Urinary bladder (tissue), 4 donors: Measurements from ENCODE around the gene GSX1. TPM values are rescaled to one million over a fixed set of nuclear protein-coding genes. Genes with fewer than 3 reads are reported as not detected.
"Not testable (repeated sequence)": the region's sequence is repeated elsewhere in the genome, so short reads cannot be mapped to it uniquely, and the experiment has no call there.

Experiments
- DNase-seq: peaks from one replicate; pipeline ENCODE4 v3.0.0-alpha.2; 2015; ENCODE audit errors: extremely low spot score
- H3K27ac ChIP-seq: one replicate; pipeline ENCODE4 v1.5.1; 2013; ENCODE audit warnings: low read depth, mild to moderate bottlenecking, moderate library complexity
- H3K36me3 ChIP-seq: one replicate; pipeline ENCODE4 v1.6.1; 2013; ENCODE audit warnings: mild to moderate bottlenecking, moderate library complexity; ENCODE audit not compliant: insufficient read depth
- H3K4me1 ChIP-seq: one replicate; pipeline ENCODE4 v1.6.1; 2013; ENCODE audit warnings: mild to moderate bottlenecking, moderate library complexity; ENCODE audit not compliant: insufficient read depth
- H3K4me3 ChIP-seq: one replicate; pipeline ENCODE4 v1.5.1; 2013; ENCODE audit warnings: low read depth, low read length
- WGBS: extraction: QIAGEN DNeasy Blood & Tissue Kit; methylation state at CpG from one replicate; pipeline ENCODE4 v1.1.7; 2013; 5-methylcytosine and 5-hydroxymethylcytosine counted together
- polyA plus RNA-seq: library from polyadenylated mRNA; stranded (reverse); fragments of 200-250 nt; gene quantifications from one replicate; pipeline ENCODE4 v1.2.3, GENCODE V29; 2013
- total RNA-seq: library from RNA; depleted of rRNA; stranded (reverse); fragments of >200 nt; gene quantifications from one replicate; pipeline ENCODE4 v1.2.3, GENCODE V29; 2014
- donor health status: healthy with polysubstance abuse.
- donor health status: healthy.

The GSX1 gene
- total and polyA plus RNA-seq, 2 donors, result not detected

- WGBS, result 67% methylated on average over 5 of the region's 5 CpGs
- no peak overlapping the region for H3K27ac ChIP-seq
- H3K4me1 ChIP-seq, result no peaks in the 10 kb centered on the region
- DNase-seq, result no peak
- H3K36me3 ChIP-seq, result no peaks in the 10 kb centered on the region
- no peak overlapping the region for H3K4me3 ChIP-seq
Measured at GRCh38 chr13:27808851-27809550, 16.7 kb downstream of the GSX1 start.

DNA sequence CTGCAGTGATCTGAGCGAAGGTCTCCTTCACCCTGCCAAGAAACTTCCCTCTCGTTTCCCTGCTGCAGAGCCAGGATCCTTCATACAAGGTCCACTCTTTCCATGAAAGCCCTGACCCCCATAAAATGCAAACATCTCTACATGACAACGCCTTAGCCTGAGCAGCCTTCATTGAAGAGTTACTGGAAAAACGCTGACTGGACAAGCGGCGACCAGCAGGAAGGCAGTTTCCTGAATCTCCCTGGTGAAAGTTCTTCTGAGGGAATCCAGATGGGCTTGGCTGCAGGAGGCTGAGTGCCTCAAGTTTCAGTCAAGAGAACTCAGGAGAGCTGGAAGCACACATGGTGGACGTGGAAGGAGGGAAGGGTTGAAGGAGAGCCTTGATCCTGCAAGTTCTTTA lies 17.7 kb downstream of the GSX1 start:
- DNase-seq, result no peak
- H3K4me3 ChIP-seq, result no peak overlapping the region
- no peak overlapping the region for H3K27ac ChIP-seq
- WGBS, result 57% methylated on average over 7 of the region's 7 CpGs
- no peaks in the 10 kb centered on the region for H3K36me3 ChIP-seq
- H3K4me1 ChIP-seq, result no peaks in the 10 kb centered on the region

DNA sequence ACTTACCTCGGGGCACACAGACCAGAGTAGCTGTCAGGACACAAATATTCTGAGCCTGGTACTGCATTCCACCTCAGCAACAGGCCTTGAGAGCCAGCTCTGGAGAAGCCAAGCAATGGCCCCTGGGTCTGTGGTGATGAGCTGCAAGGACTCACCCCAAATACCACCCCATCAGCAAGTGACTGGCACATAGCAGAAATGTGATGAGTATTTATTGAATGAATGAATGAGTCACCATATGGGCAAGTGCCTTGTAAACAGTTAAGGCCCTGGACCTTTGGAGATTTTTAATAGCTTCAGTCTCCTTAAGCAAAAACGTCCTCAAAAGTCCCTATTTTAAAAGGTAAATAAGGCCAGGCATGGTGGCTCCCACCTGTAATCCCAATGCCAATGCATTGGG lies 18.2 kb downstream of the GSX1 start:
- Histone ChIP-seq H3K4me3 (no peak overlapping the region), H3K27ac (no peak overlapping the region), H3K4me1 (no peaks in the 10 kb centered on the region), H3K36me3 (no peaks in the 10 kb centered on the region)
- WGBS, result 60% methylated on average over 2 of the region's 2 CpGs
- no peak for DNase-seq

- 58% methylated on average over 9 of the region's 9 CpGs for WGBS
- Histone ChIP-seq H3K27ac (no peak overlapping the region), H3K36me3 (no peaks in the 10 kb centered on the region), H3K4me3 (no peak overlapping the region), H3K4me1 (no peaks in the 10 kb centered on the region)
- no peak for DNase-seq
Measured at GRCh38 chr13:27813826-27814225, 21.5 kb downstream of the GSX1 start.

DNA sequence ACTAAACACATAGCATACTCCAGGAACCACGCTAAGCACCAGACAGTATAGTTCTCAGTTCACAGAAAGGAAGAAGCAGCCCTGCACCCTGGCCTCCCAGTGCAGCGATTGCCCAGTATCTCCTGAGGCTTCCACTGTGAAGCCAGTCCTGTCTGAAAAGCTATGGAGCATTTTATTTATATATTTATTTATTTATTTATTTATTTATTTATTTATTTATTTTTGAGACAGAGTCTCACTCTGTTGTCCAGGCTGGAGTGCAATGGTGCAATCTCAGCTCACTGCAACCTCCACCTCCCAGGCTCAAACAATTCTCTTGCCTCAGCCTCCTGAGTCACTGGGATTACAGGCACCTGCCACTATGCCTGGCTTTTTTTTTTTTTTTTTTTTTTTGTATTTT lies 25.5 kb downstream of the GSX1 start:
- not testable (repeated sequence) for H3K36me3 ChIP-seq, DNase-seq, H3K27ac ChIP-seq, H3K4me3 ChIP-seq, H3K4me1 ChIP-seq
- WGBS, result 85% methylated on average over 2 of the region's 2 CpGs

- Histone ChIP-seq H3K4me1 (no peaks in the 10 kb centered on the region), H3K36me3 (no peaks in the 10 kb centered on the region), H3K4me3 (no peak overlapping the region), H3K27ac (no peak overlapping the region)
- 1% methylated on average over 46 of the region's 46 CpGs for WGBS
- DNase-seq, result no peak
Measured at GRCh38 chr13:27820524-27821482, 28.5 kb downstream of the GSX1 start.

DNA sequence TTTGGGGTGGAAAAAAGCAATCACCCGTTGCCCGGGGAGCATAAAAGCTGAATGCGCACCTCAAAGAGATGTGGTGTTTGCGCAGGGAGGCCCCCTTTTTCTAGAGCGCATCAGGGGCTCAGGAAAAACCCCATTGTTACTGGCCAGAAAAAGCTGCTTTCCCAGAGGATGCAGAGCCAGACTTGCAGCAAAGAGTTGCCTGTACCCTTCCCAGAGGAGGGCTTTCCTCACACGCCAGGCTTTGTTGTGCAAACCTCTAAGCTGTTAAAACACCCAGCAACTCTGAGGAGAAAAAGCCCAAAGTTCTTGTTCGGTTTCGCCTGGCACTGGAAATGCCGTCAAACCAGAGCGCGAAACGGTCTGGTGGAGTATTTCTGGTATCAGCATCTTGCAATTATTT lies 29.3 kb downstream of the GSX1 start:
- no peak overlapping the region for H3K27ac ChIP-seq
- H3K4me3 ChIP-seq, result no peak overlapping the region
- H3K4me1 ChIP-seq, result no peaks in the 10 kb centered on the region
- 1% methylated on average over 12 of the region's 12 CpGs for WGBS
- H3K36me3 ChIP-seq, result no peaks in the 10 kb centered on the region
- no peak for DNase-seq

DNA sequence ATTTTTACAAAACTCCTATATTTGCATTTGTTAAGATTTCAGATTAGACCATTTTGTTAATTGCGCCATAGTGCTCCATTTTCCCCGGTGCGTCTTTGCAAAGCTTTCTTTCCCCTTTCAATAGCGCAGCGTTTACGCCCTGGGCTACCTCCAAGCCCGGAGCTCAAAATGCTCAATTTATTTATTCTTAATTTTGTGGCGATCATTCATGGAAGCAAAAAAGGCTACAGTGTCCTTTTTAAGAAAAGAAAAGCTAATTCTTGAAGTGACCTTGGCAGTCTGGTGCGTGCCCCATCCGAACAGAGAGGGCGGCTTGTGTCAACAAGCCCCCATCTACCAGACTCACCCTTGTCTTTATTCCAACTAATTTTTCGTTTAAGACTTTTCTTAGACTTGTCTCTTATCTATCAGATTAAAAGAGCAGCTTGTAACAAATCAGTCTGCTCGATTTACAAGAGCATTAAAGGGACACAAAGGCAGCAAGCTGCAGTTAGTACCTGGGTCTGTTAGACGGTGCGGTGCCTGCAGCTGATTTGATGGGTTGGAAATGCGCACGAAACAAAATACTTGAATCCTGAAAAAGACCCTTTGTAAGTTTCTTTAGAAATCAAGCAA lies 30.1 kb downstream of the GSX1 start:
- Histone ChIP-seq H3K4me3 (no peak overlapping the region), H3K4me1 (no peaks in the 10 kb centered on the region), H3K27ac (no peak overlapping the region), H3K36me3 (no peaks in the 10 kb centered on the region)
- DNase-seq, result no peak
- WGBS, result 2% methylated on average over 17 of the region's 17 CpGs

- Histone ChIP-seq H3K36me3 (no peaks in the 10 kb centered on the region), H3K4me3 (no peak overlapping the region), H3K27ac (no peak overlapping the region), H3K4me1 (no peaks in the 10 kb centered on the region)
- no peak for DNase-seq
- WGBS, result 1% methylated on average over 18 of the region's 18 CpGs
Measured at GRCh38 chr13:27822873-27823311, 30.6 kb downstream of the GSX1 start.

GRCh38 chr13:27824121-27824520 lies 31.8 kb downstream of the GSX1 start:
- Histone ChIP-seq H3K4me3 (no peak overlapping the region), H3K4me1 (no peaks in the 10 kb centered on the region), H3K36me3 (no peaks in the 10 kb centered on the region), H3K27ac (no peak overlapping the region)
- WGBS, result 3% methylated on average over 3 of the region's 3 CpGs
- DNase-seq, result no peak

DNA sequence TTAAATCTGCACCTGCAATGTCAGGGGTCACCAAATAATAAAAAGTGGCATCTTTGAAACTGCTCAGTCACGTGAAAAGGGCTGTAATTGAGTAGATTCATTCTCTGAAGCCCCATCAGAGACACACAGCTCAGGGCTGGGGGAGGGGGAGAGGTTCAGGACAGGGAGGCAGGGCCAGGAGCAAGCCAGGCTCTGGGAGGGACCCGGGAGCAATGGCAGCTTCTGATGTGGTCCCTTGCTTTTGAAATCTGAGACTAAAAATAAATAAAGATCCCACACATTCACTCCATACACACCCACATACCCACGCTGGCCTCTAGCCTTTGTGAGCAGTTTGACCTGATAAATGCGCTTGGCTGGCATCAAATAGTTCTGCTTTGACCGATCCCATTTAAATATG lies 32.8 kb downstream of the GSX1 start:
- Histone ChIP-seq H3K4me1 (no peaks in the 10 kb centered on the region), H3K36me3 (no peaks in the 10 kb centered on the region), H3K4me3 (no peak overlapping the region), H3K27ac (no peak overlapping the region)
- WGBS, result 16% methylated on average over 5 of the region's 5 CpGs
- no peak for DNase-seq

GRCh38 chr13:27826379-27827353 lies 34.4 kb downstream of the GSX1 start:
- no peaks in the 10 kb centered on the region for H3K36me3 ChIP-seq
- 10% methylated on average over 30 of the region's 30 CpGs for WGBS
- DNase-seq, result peak; percentile 57
- no peak overlapping the region for H3K27ac ChIP-seq
- H3K4me3 ChIP-seq, result no peak overlapping the region
- no peaks in the 10 kb centered on the region for H3K4me1 ChIP-seq

GRCh38 chr13:27827646-27828045 lies 35.4 kb downstream of the GSX1 start:
- WGBS, result 70% methylated on average over 4 of the region's 4 CpGs
- Histone ChIP-seq H3K4me3 (no peak overlapping the region), H3K4me1 (no peaks in the 10 kb centered on the region), H3K36me3 (no peaks in the 10 kb centered on the region), H3K27ac (no peak overlapping the region)
- no peak for DNase-seq
